Endothelial cell of umbilical vein (primary cell): Measurements from ENCODE around the gene POLR3C. TPM values are rescaled to one million over a fixed set of nuclear protein-coding genes. Genes with fewer than 3 reads are reported as not detected.
"Not testable (repeated sequence)": the region's sequence is repeated elsewhere in the genome, so short reads cannot be mapped to it uniquely, and the experiment has no call there.

Experiments used
- BruUV-seq: library from RNA; stranded (reverse); fragments of 400-500 nt; replicated peaks from 2 replicates; lab custom pipeline; 2021; lab: Mats Ljungman, UMichigan
- CTCF ChIA-PET: fragments of 300-600, 350-600 bp; sonication (Branson Sonifier 250); formaldehyde crosslinking; loops from one replicate; lab custom pipeline; 2021; ENCODE audit warnings: antibody characterized with exemption, inconsistent platforms; lab: Charles Lee
- POLR2A ChIA-PET: fragments of 300-600, 350-600 bp; sonication (Branson Sonifier 250); formaldehyde crosslinking; loops from one replicate; lab custom pipeline; 2021; ENCODE audit warnings: antibody characterized with exemption, inconsistent platforms; lab: Charles Lee
- DNase-seq: peaks from one replicate; pipeline ENCODE4 v3.0.0-alpha.2; 2011; ENCODE audit warnings: low read depth, low spot score
- FAIRE-seq: peaks from 2 replicates; lab custom pipeline; 2011; peaks lifted over from hg19 to GRCh38; lab: Jason Lieb, UNC
- H2AFZ ChIP-seq: 2 replicates; pipeline ENCODE4 v1.6.0; 2012; ENCODE audit warnings: low read depth, low read length, control low read depth, inconsistent platforms
- H3K27ac ChIP-seq: 2 replicates; pipeline ENCODE4 v1.5.1; 2011; ENCODE audit warnings: low read depth, mild to moderate bottlenecking, control low read depth, low read length, moderate library complexity; ENCODE audit not compliant: insufficient read depth
- H3K27me3 ChIP-seq, 2 experiments: 2 replicates each; pipeline versions ENCODE4 v1.6.0 to v1.6.1; 2011; ENCODE audit warnings: low read length in 2 of 2, mixed read lengths in 1 of 2; ENCODE audit not compliant: control insufficient read depth in 2 of 2, insufficient read depth in 2 of 2
- H3K36me3 ChIP-seq, 2 experiments: 2 replicates in 1 of 2; 3 replicates in 1 of 2; pipeline ENCODE4 v1.5.1; 2011; ENCODE audit warnings: low read length in 2 of 2, mild to moderate bottlenecking in 1 of 2, moderate library complexity in 1 of 2; ENCODE audit not compliant: control insufficient read depth in 2 of 2, insufficient read depth in 2 of 2; ENCODE audit errors: extremely low read depth in 1 of 2
- H3K4me1 ChIP-seq: 3 replicates; pipeline ENCODE4 v1.5.1; 2011; ENCODE audit warnings: mild to moderate bottlenecking, low read length; ENCODE audit not compliant: control insufficient read depth, insufficient read depth; ENCODE audit errors: extremely low read depth
- H3K4me2 ChIP-seq: 2 replicates; pipeline ENCODE4 v1.6.1; 2011; ENCODE audit warnings: low read length, control low read depth, mixed read lengths; ENCODE audit not compliant: insufficient read depth
- H3K4me3 ChIP-seq, 3 experiments: fragments of 200-600 bp in 1 of 3; sonication (generic), shearing (Covaris generic) in 1 of 3; replicated peaks in 1 of 3; 2 replicates each; pipeline ENCODE4 v1.5.1; 2011 to 2016; ENCODE audit warnings: control low read depth in 3 of 3, low read length in 3 of 3, mild to moderate bottlenecking in 2 of 3, inconsistent platforms in 1 of 3, low read depth in 1 of 3, moderate library complexity in 1 of 3; ENCODE audit not compliant: insufficient read depth in 1 of 3
- H3K79me2 ChIP-seq: 2 replicates; pipeline ENCODE4 v1.6.0; 2012; ENCODE audit warnings: low read length, inconsistent platforms; ENCODE audit not compliant: control insufficient read depth, insufficient read depth
- H3K9ac ChIP-seq: replicated peaks from 2 replicates; pipeline ENCODE3; 2011; ENCODE audit warnings: low read length, control low read depth; ENCODE audit not compliant: insufficient read depth; ENCODE audit errors: extremely low read depth
- H3K9me1 ChIP-seq: replicated peaks from 3 replicates; pipeline ENCODE4 v1.6.0; 2011; ENCODE audit warnings: mild to moderate bottlenecking, low read length; ENCODE audit not compliant: control insufficient read depth, insufficient read depth; ENCODE audit errors: extremely low read depth
- H3K9me3 ChIP-seq: replicated peaks from 2 replicates; pipeline ENCODE4 v1.5.1; 2012; ENCODE audit warnings: low read length, inconsistent platforms; ENCODE audit not compliant: control insufficient read depth, insufficient read depth
- H4K20me1 ChIP-seq: replicated peaks from 2 replicates; pipeline ENCODE3; 2011; ENCODE audit warnings: mild to moderate bottlenecking, low read length; ENCODE audit not compliant: control insufficient read depth, insufficient read depth; ENCODE audit errors: extremely low read depth
- GATA2 ChIP-seq: IDR thresholded peaks from 2 replicates; pipeline ENCODE4 v1.7.0; 2011; ENCODE audit warnings: low read depth, mild to moderate bottlenecking, moderate library complexity, mixed read lengths, low read length; ENCODE audit not compliant: insufficient read length, insufficient read depth
- dilution Hi-C: fragments of 300-500 bp; cut with MboI; formaldehyde crosslinking; loops from one replicate; pipeline ENCODE4 v1.15.0; 2019; ENCODE audit warnings: low sequenced_read_pairs; ENCODE audit not compliant: extremely low pct_ligation_motif_present
- intact Hi-C: fragments of 100-400 bp; cut with micrococcal nuclease; formaldehyde crosslinking; loops from one replicate; pipeline ENCODE4 v1.10.0; 2022
- polyA plus RNA-seq, 4 experiments: library from polyadenylated mRNA; depleted of rRNA in 3 of 4; stranded (reverse) in 3 of 4; unstranded in 1 of 4; fragments of >200 nt; gene quantifications; 2 replicates each; pipeline versions ENCODE4 v1.2.1 to v1.2.3, GENCODE V29; 2011 to 2012; ENCODE audit warnings: missing spikeins in 1 of 4
- total RNA-seq: library from RNA; stranded (reverse); gene quantifications from 2 replicates; pipeline ENCODE4 v1.2.3, GENCODE V29; 2021

Gene POLR3C
- total and polyA plus RNA-seq, 2 donors (not counting 3 experiments of a cell fraction or from before 2014, with no cell fraction given): 28.4 to 30.4 TPM

DNA sequence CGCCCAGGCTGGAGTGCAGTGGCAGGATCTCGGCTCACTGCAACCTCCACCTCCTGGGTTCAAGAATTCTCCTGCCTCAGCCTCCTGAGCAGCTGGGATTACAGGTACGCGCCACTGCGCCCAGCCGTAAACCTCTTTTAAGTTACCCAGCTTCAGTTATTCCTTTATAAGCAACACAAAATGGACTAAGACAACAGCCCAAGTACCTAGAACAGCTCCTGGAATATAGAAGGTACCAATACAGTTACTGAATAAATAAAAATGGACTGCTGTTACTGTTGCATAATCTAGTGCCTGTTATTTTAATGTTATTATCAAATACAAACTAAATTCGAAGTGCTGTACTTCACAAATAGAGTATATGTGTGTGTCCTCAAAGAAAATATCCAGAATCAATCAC, 17.2 kb upstream of the POLR3C start:
- H3K27me3 ChIP-seq: no peaks in the 10 kb centered on the region
- H3K4me2 ChIP-seq: no peak overlapping the region
- no peaks in the 10 kb centered on the region for H3K4me1 ChIP-seq
- peaks cover 2% of the 10 kb centered on the region for H4K20me1 ChIP-seq
- no peak for TF ChIP-seq GATA2
- ChIA-PET CTCF (interaction anchor here (2.2 kb wide), 1 partner anchor 14 kb away, joined by 6 read pairs; no protein-coding TSS in a partner anchor), POLR2A (no interaction called here)
- H3K4me3 ChIP-seq: no peak overlapping the region
- H3K9ac ChIP-seq: no peak overlapping the region
- no peak overlapping the region for H2AFZ ChIP-seq
- no peaks in the 10 kb centered on the region for H3K9me1 ChIP-seq
- peaks cover 62% of the 10 kb centered on the region for H3K79me2 ChIP-seq
- intact Hi-C loops (no loop called here), dilution Hi-C loops (no loop called here)
- no peak for FAIRE-seq
- no peak for DNase-seq
- peaks cover 0 to 2% of the 10 kb centered on the region in 2 experiments for H3K36me3 ChIP-seq
- no TSS peak for BruUV-seq
- H3K27ac ChIP-seq: no peak overlapping the region
- H3K9me3 ChIP-seq: no peaks in the 10 kb centered on the region

DNA sequence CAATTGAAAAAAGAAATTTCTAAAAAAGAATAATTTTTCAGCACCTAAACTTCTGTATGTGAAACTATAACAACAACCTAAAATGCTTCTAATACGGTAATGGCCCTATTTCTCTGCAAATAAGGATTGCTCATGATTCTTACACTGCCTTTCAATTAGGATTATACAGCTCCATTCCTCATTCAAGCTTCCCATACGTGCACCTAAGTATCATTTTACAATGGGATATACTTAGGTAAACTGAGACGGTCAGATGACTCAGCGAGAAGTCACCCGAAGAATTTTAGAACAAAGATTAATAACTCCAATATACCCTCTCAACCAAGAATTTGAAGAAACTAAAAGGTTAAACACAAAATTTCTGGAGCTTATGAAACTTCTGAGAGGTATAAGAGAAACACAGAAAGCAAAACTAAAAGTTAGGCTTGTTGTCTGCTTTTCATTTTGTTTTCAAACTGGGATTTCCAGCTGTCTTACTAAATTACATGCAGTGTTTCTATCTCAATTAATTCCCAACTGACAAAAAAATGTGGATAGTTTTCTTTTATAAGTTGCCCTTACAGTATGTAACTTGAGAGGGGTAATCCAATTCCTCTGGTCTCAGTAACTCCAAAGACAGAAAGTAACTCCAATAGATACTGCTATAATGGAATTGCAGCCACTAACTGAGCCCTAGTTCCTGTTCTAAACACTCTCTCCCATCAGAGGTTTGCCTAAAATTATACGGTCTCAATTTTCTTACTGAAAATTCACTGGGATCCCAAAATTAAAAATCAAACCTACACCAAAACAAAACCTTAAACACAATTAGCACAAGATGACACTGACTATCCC, 10.8 kb upstream of the POLR3C start:
- BruUV-seq, H3K4me1 ChIP-seq, H3K9me3 ChIP-seq, H3K27me3 ChIP-seq, H3K36me3 ChIP-seq, POLR2A ChIA-PET, dilution Hi-C loops, H4K20me1 ChIP-seq, CTCF ChIA-PET, H3K4me2 ChIP-seq, FAIRE-seq, H3K9ac ChIP-seq, H3K27ac ChIP-seq, intact Hi-C loops, H3K4me3 ChIP-seq, H2AFZ ChIP-seq, H3K9me1 ChIP-seq, DNase-seq: not testable (repeated sequence)
- peaks cover 11% of the 10 kb centered on the region for H3K79me2 ChIP-seq

DNA sequence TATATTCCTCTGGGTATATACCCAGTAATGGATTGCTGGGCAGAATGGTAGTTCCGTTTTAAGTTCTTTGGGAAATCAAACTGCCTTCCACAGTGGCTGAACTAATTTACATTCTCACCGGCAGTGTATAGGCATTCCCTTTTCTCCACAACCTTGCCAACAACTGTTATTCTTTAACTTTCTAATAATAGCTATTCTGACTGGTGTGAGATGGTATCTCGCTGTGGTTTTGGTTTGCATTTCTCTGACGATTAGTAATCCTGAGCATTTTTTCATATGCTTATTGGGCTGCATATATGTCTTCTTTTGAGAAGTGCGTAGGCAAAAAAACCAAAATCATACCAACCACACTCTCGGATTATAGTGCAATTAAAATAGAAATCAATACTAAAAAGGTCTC, 5.9 kb upstream of the POLR3C start:
- FAIRE-seq: not testable (repeated sequence)

DNA sequence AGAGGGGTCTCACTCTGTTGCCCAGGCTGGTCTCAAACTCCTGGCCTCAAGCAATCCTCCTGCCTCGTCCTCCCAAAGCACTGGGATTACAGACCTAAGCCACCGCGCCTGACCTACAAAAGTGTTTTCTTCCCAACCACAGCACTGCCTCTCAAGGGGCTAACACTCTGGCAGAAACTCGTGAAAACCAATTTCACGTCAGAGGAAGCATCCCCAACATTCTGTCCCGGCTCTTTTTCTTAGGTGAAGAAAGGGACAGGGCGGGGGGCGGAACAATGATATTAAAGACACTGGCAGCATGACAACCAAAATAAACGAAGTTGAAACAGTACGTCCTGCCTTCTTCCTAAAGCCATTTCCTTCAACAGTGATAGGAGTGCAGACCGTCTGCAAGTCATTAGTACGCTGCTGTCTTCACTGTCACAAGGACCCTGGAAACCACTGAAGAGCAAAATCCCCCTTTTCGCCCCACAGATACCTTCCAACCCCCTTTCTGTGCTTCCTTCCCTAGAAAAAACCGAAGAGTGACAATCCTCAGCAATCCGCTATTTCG, 1.1 kb upstream of the POLR3C start:
- CTCF ChIA-PET, H3K4me2 ChIP-seq, H3K27me3 ChIP-seq, FAIRE-seq, H3K27ac ChIP-seq, BruUV-seq, H3K4me3 ChIP-seq, H4K20me1 ChIP-seq, DNase-seq, H3K9me3 ChIP-seq, H3K9ac ChIP-seq, H2AFZ ChIP-seq, dilution Hi-C loops, POLR2A ChIA-PET, H3K9me1 ChIP-seq: not testable (repeated sequence)
- H3K4me1 ChIP-seq: peaks cover 10% of the 10 kb centered on the region
- intact Hi-C loops: loop anchor here (10.0 kb wide), 1 partner anchor 68 kb away; no protein-coding TSS in a partner anchor
- peaks cover 6 to 11% of the 10 kb centered on the region in 2 experiments for H3K36me3 ChIP-seq
- H3K79me2 ChIP-seq: peaks cover 30% of the 10 kb centered on the region

More for the DNA sequence above, 5.9 kb upstream of the POLR3C start:
- H3K9me3 ChIP-seq, H3K27ac ChIP-seq, CTCF ChIA-PET, H3K27me3 ChIP-seq, dilution Hi-C loops, H3K9me1 ChIP-seq, H3K4me2 ChIP-seq, intact Hi-C loops, H3K4me3 ChIP-seq, H4K20me1 ChIP-seq, POLR2A ChIA-PET, H2AFZ ChIP-seq, H3K9ac ChIP-seq, H3K36me3 ChIP-seq, BruUV-seq, H3K4me1 ChIP-seq, DNase-seq: not testable (repeated sequence)
- peaks cover 14% of the 10 kb centered on the region for H3K79me2 ChIP-seq
